Fibroblast of peridontal ligament (primary cell): ENCODE results near the gene NDUFV2.
"Not testable (repeated sequence)": the region's sequence is repeated elsewhere in the genome, so short reads cannot be mapped to it uniquely, and the experiment has no call there.

Experiments used
- DNase-seq: peaks from one replicate; pipeline ENCODE4 v3.0.0-alpha.2; 2010; ENCODE audit errors: extremely low read depth

NDUFV2 gene

DNA sequence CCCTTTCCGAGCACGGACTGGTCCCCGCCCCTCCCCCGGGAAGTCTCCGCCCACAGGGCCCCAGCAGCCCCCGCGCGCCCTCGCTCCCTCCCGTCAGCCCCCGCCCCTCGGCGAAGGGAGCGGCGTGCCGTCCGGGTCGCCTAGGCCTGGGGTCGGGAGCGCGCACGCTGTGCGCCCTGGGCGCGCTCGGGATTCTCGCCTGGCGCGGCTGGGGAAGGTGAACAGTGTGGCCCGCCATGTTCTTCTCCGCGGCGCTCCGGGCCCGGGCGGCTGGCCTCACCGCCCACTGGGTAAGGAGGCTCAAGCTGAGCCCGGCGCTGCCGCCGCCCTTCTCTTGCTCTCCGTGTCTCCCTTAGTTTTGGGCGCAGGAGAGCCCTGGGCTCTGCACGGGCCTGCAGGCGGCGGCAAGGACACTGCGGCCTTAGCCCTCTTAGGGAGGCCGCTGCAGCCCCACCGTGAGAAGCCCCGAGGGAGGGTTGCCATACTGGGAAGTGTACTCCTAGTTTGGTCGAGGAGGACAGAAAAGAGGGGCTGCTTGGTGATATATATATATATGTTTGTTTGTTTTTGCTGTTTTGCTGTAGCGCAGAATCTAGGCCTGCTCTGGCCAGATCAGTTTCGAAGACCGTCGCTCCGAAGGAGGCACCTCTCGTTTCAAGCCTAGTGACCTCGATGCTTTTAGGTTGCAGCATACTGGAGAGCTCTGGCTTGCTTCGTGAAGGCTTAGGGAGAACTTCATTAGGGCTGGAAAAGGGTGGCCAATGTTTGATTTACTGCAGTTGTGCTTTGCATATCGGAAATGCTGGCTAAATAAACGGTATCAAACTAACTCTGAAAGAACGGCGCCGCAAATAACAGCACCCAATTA, at the start of gene NDUFV2:
Gene NDUFV2 (plus strand): TSS at position 192 of the 868 bp plus-strand sequence. CDS start 45 bp downstream, at position 237.
- peak; percentile 88 for DNase-seq

GRCh38 chr18:9053814-9054213, 48.7 kb upstream of the NDUFV2 start:
- DNase-seq = no peak

DNA sequence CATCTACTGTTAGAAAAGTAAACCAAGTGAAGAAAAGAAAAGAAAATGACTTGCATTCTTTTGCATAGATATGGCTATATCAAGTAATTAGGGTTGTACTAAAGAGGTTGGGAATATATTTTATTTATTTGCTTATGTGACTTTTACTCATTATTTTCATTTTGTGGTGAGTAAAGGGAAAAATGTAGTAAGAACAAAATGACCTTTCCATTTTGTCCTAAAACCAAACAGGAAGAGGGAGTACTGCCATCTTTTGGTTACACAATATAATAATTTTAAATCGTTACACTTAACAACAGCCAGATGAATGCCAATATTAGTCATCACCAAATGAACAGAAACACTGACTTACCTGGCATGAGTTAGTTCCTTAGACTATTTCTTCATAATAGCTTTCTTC, 47.3 kb upstream of the NDUFV2 start:
- DNase-seq = peak; percentile 93

DNA sequence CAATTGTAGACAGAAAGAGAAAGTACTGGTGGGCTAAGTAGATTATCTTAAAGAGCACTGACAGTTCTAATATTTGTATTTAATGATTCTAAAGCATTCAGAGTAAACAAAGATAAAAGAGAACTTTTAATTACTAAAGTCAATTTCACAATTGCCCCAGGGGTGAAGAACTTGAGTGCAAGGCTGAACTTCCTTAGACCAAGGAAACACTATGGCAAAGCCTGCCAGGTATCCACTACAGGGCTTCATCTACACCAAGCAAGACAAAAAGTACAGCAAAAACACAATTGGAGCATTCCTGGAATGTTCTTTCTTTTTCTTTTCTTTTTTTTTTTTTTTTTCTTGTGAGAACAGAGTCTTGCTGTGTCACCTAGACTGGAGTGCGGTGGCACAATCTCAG, 46.9 kb upstream of the NDUFV2 start:
- no peak for DNase-seq

DNA sequence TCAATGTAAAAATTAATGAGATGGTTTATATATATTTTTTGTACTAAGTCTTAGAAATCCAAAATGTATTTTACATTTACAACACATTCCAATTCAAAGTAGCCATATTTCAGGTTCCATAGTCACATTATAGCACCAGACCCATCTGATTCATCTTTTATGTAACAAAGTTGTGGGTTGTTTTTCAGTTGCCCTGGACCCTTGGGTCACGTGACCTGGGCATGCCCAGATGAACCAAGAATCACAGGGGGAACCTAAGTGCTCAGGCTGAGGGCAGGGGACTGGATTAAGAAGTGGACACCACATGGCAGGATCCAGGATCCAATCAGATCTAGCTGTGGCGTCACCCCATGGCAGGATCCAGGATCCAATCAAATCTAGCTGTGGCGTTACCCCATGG, 44.9 kb upstream of the NDUFV2 start:
- DNase-seq = no peak

GRCh38 chr18:9058406-9058805, 44.1 kb upstream of the NDUFV2 start:
- peak; percentile 72 for DNase-seq

- no peak for DNase-seq
These were observed 40.1 kb upstream of the NDUFV2 start for GRCh38 chr18:9062418-9062751.

DNA sequence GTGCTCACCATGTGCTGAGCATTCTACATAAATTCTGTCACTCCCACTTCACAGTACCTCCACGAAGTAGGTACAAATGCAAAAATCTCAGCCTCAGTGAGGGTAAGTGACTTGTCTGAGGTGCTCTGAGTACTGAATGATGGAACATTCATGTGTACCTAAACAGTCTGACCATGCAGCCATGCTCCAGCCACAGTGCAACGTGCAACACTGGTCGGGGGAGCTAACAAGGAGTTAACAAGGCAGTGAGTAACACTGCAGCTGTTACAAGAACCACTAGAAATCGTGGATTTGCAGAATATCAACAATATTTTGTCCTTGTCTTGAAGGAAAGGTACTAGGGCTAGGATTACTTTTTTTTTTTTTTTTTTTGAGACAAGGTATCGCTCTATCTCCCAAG, 36.6 kb upstream of the NDUFV2 start:
- no peak for DNase-seq

GRCh38 chr18:9066358-9066757, 36.1 kb upstream of the NDUFV2 start:
- DNase-seq = no peak

DNA sequence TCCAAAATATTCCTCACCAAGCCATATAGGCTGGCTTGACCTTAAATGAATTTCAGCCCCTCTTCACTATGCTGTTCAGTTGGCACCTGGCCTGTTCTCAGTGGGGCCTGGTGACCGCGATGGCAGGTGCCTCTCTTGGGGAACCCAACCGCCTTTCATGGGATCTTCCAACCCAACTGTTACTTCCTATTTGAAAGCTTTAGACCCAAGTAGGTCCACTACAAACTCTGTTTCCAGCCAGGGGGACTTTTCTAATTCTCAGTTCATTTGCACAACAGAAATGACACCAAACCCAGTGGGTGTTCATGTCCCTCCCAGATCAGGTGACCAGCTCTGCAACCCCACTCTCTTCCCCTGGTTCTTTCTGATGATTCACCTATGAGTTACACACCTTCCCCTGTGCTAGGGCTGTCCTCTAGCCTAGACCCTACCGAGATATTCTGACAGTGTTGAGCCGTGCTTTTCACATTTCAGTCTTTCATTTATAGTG, 35.6 kb upstream of the NDUFV2 start:
- DNase-seq = no peak

DNA sequence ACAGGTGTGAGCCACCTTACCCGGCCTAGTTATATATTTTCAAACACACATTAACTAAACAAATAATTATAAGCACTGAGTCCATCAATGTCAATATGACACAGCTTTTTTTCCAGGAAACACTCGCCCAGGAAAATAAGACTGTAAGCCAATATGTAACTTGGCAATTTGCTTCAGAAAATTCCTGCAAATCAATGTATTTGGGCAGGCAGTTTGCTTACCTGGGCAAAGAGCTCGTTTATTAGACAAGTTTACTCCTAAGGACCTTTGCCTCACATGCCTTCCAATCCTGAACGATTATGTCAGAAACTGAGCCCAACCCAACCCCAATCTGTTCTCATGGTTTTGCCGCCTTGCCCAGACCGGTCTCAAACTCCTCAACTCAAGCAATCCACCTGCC, 34.7 kb upstream of the NDUFV2 start:
- DNase-seq = no peak

DNA sequence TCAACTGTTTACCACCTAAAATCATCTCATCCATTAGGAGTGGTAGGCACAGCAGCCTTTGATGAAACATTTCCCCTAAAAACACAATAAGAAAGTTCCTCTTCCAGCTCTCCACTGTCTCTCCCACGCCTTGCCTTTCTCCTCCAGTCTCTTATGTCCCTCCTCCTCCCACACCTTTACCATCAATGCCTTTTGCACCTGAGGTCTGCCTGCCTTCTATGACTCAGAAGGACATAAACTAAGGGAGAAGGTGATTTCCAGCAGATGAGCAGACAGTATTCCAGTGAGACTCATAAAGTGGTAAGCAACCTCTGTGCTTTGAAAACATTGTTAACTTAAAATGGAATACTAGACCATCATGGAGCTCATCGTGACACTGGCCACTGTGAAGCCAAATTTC, 34.2 kb upstream of the NDUFV2 start:
- no peak for DNase-seq

DNA sequence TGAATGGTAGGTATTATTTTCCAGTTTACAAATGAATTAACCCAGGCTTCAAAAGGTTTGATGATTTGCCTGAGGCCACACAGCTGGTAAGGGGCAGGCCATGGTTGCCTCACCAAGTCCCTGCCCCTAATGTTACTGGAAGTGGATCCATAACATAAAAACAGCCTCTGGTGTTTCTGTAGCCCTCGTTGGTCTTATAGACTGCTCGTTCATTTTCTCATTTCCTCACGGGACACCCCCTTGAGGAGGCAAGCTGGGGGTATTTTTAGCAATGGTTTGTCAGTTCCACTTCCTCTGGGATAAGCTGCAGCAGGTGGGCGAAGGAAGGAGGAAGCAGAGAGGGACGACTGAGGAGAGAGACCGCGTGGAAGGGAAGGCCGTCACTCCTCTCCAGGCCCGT, 32.9 kb upstream of the NDUFV2 start:
- no peak for DNase-seq

DNA sequence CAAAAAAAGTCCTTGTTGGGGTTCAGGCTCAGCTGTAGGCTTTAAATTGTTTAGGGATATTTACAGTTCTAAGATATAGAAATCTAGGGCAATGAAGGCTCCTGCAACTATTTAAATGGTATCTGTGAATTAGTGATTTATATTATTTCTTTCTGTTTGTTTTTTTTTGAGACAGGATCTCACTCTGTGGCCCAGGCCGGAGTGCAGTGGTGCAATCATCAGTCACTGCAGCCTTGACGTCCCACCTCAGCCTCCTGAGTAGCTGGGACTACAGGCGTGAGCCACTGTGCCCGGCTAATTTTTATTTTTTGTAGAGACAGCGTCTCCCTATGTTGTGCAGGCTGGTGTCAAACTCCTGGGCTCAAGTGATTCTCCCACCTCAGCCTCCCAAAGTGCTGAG, 32.3 kb upstream of the NDUFV2 start:
- no peak for DNase-seq

DNA sequence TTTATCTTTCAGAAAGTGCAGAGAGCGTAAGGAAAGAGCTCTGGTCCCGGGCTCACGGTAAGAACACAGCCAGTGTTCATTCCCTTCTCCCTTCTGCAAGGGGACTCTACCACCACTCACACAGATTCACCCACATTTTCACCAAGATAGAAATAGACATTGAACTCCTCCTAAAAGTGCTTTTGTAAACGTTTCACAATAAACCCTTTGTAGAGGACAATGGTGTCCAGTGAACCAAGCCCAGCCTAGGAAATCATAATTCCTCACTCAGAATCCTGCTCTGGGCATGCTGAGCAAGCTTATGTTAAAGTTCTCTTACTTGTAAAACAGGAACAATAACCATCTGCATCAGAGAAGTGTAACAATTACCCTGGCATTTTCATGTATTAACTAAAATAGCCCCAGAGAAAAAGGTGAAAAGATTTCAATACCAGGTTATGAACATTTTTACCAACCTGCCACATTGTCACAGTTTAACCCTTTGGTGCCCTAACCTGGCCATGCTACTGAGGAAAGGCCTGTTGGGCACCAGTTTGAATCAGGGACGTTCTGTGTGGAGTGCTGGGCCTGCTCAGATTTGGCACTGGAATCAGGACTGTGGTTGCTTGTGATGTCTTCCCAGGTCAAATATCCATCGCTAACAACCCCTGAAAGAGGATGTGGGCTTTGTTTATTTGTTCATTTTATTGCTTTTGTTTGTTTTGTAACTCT, 22.5 kb upstream of the NDUFV2 start:
- no peak for DNase-seq

- no peak for DNase-seq
These were observed 20.6 kb upstream of the NDUFV2 start for GRCh38 chr18:9081940-9082339.

- no peak for DNase-seq
These were observed 19.6 kb upstream of the NDUFV2 start for GRCh38 chr18:9082711-9083510.

GRCh38 chr18:9086015-9086414, 16.5 kb upstream of the NDUFV2 start:
- no peak for DNase-seq

DNA sequence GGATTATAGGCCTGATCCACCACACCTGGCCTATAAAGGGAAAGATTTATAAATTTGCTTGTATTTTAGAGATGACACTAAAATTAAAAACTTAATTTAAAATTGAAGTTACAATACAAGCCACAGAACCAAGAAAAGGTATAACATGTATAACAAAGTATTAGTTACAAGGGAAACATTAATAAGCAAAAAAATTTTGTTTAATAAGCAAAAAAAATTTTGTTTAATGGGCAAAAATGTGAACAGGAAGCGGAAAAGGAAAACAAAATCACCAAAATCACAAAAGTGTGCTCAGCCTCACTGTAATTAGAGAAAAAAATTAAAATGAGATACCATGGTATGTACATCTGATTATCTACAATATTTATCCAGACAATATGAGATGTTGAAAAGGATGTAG, 15.9 kb upstream of the NDUFV2 start:
- DNase-seq = no peak

DNA sequence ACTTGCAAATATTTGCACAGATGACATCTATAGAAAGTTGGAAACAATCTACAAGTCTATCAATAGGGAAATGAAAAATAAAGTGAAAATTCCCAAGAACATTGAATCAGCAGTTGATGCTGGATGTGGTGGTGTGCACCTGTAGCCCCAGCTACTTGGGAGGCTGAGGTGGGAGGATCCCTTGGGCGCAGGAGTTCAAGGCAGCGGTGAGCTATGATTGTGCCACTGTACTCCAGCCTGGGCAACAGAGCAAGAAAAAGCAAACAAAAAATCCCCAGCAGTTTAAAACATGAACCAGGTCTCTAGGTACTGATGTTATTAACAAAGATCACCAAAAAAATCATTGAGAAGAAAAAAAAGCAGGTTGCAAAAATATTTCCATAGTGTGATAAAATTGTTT, 15.4 kb upstream of the NDUFV2 start:
- DNase-seq = no peak

DNA sequence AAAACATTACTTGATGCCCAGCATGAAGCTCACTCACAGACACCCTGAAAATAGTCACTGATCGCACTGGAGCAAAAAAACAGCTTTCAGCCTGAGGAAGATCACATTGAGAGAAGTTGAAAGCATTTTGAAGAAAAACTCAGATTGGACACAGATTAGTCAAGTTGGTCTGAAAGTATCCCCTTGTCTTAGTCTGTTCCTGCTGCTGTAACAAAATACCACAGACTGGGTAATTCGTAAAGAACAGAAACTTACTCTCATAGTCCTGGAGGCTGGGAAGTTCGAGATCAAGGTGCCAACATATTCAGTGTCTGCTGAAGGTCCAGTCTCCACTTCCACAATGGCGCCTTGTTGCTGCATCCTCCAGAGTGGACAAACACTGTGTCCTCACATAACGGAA, 14.2 kb upstream of the NDUFV2 start:
- no peak for DNase-seq

GRCh38 chr18:9088727-9089126, 13.8 kb upstream of the NDUFV2 start:
- DNase-seq = not testable (repeated sequence)
